ENCODE data around the gene GHRHR. TPM values are rescaled to one million over a fixed set of nuclear protein-coding genes. Genes with fewer than 3 reads are reported as not detected.

GHRHR gene
- polyA plus RNA-seq, 1 experiment, result not detected

DNA sequence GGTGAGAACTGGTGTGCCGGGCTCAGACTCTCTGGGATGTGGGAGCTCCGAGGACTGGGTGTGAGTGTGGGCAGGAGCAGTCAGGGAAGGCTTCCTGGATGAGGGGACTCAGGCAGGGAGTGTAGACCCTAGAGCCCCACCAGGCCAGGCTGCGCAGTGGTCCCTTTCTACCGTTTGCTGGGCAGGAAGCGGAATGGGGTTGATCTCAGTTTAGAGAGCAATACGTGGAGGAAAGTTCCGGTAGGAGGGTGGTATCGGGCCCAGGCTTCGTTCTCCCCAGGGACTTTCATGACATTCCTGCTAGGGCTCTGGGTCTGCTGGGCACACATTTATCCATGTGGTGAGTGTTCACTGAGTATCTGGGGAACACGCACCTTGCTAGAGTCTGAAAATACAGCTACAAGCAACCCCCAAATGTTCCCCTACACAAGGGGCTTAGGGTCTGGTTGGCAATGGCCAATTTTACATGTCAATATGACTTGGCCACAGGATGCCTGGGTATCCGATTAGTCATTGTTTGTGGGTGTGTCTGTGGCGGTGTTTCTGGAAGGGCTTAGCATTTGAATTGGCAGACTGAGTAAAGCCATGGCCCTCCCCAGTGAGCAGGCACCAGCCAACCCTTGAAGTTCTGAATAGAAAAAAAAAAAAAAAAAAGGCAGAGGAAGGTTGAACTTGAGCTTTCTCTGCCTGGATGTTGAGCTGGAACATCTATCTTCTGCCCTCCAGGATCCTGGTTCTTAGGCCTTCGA lies 20.8 kb downstream of the GHRHR start:
- TF ChIP-seq CTCF (IDR thresholded peaks at IDR 0.05; ENCODE audit: low read depth, low read length), result no peak
- no peak overlapping the region for H3K27ac ChIP-seq (ENCODE audit: low read depth, low read length)
- H3K4me3 ChIP-seq (ENCODE audit: low read depth, low read length), result no peak overlapping the region
- ChIA-PET CTCF (interaction anchor here (0.6 to 9.1 kb wide), 34 partner anchors 10 to 247 kb away, joined by 3 to 338 read pairs (median 6); no protein-coding TSS in a partner anchor), POLR2A (no interaction called here)
- no peak for DNase-seq (ENCODE audit: low read depth, low spot score)
- H3K9me3 ChIP-seq (ENCODE audit: control insufficient read depth, insufficient read depth, low read length), result no peaks in the 10 kb centered on the region
- H3K27me3 ChIP-seq (ENCODE audit: control insufficient read depth, insufficient read depth, low read length), result peaks cover 15% of the 10 kb centered on the region

GRCh38 chr7:30985756-30986155 lies 22.0 kb downstream of the GHRHR start:
- no peak for TF ChIP-seq CTCF (IDR thresholded peaks at IDR 0.05; ENCODE audit: low read depth, low read length)
- Histone ChIP-seq H3K9me3 (ENCODE audit: control insufficient read depth, insufficient read depth, low read length) (no peaks in the 10 kb centered on the region), H3K4me3 (ENCODE audit: low read depth, low read length) (no peak overlapping the region), H3K27ac (ENCODE audit: low read depth, low read length) (no peak overlapping the region), H3K27me3 (ENCODE audit: control insufficient read depth, insufficient read depth, low read length) (peaks cover 9% of the 10 kb centered on the region)
- DNase-seq (ENCODE audit: low read depth, low spot score), result no peak
- CTCF ChIA-PET, result interaction anchor here (0.7 to 9.1 kb wide), 9 partner anchors 12 to 1277 kb away, joined by 3 to 338 read pairs (median 20); no protein-coding TSS in a partner anchor
- POLR2A ChIA-PET, result no interaction called here

DNA sequence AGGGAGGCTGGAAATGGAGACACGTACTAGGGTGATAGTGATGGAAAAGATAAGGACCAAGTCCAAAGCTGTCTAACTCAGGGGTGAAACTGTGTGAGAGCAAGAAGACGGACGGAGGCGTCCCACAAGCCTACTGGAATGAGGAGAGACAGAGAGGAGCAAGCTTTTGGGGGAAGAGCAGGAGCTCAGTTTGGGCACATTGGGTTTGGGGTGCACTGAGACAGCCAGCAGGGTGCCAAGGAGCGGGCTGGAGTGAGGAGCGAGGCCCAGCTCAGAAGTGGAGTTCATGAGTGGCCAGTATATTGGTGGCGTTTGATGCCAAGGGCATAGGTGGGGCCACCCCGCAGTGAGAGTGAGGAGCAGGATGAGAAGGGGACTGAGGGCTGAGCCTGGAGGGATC lies 22.6 kb downstream of the GHRHR start:
- DNase-seq (ENCODE audit: low read depth, low spot score), result no peak
- Histone ChIP-seq H3K27ac (ENCODE audit: low read depth, low read length) (no peak overlapping the region), H3K27me3 (ENCODE audit: control insufficient read depth, insufficient read depth, low read length) (peaks cover 6% of the 10 kb centered on the region), H3K9me3 (ENCODE audit: control insufficient read depth, insufficient read depth, low read length) (no peaks in the 10 kb centered on the region), H3K4me3 (ENCODE audit: low read depth, low read length) (no peak overlapping the region)
- POLR2A ChIA-PET, result no interaction called here
- CTCF ChIA-PET, result interaction anchor here (0.7 to 9.1 kb wide), 4 partner anchors 135 to 1276 kb away, joined by 4 to 338 read pairs (median 37); no protein-coding TSS in a partner anchor
- no peak for TF ChIP-seq CTCF (IDR thresholded peaks at IDR 0.05; ENCODE audit: low read depth, low read length)

DNA sequence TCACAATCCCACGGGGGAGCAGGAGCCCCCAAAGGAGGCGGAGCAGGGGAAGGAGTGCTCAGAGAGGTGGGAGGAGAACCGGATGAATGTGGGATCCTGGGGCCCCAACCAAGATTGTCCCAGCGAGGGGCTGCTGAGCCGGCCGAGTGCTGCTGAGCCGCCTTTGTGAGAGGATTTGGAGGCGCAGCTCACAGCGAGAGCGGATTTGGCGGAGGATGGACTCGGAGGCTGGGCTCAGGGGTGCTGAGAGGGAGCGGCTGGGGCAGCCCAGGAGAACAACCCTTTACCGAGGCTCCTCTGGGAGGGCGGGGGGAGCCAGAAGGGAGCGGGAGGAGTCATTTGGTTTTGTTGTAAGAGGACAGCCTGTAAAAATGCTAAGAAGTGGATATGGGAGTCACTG lies 23.0 kb downstream of the GHRHR start:
- peaks cover 6% of the 10 kb centered on the region for H3K27me3 ChIP-seq (ENCODE audit: control insufficient read depth, insufficient read depth, low read length)
- no peak overlapping the region for H3K27ac ChIP-seq (ENCODE audit: low read depth, low read length)
- CTCF ChIA-PET, result interaction anchor here (4.9 to 9.1 kb wide), 2 partner anchors 134 to 148 kb away, joined by 57 to 338 read pairs; no protein-coding TSS in a partner anchor
- no peak overlapping the region for H3K4me3 ChIP-seq (ENCODE audit: low read depth, low read length)
- POLR2A ChIA-PET, result no interaction called here
- TF ChIP-seq CTCF (IDR thresholded peaks at IDR 0.05; ENCODE audit: low read depth, low read length), result no peak
- DNase-seq (ENCODE audit: low read depth, low spot score), result no peak
- H3K9me3 ChIP-seq (ENCODE audit: control insufficient read depth, insufficient read depth, low read length), result no peaks in the 10 kb centered on the region

- no peak for DNase-seq (ENCODE audit: low read depth, low spot score)
- Histone ChIP-seq H3K27me3 (ENCODE audit: control insufficient read depth, insufficient read depth, low read length) (peaks cover 6% of the 10 kb centered on the region), H3K9me3 (ENCODE audit: control insufficient read depth, insufficient read depth, low read length) (no peaks in the 10 kb centered on the region), H3K27ac (ENCODE audit: low read depth, low read length) (no peak overlapping the region), H3K4me3 (ENCODE audit: low read depth, low read length) (no peak overlapping the region)
- ChIA-PET POLR2A (no interaction called here), CTCF (interaction anchor here (9.1 kb wide), 1 partner anchor 134 kb away, joined by 338 read pairs; no protein-coding TSS in a partner anchor)
- no peak for TF ChIP-seq CTCF (IDR thresholded peaks at IDR 0.05; ENCODE audit: low read depth, low read length)
Observed at GRCh38 chr7:30987178-30987577, 23.4 kb downstream of the GHRHR start.

All from AG04450 (cell line).